Measurements from ENCODE around the gene CALCOCO1.
A peak's percentile ranks its signal among the peaks of the same experiment; 100 is the strongest.
"Not testable (repeated sequence)": the region's sequence is repeated elsewhere in the genome, so short reads cannot be mapped to it uniquely, and the experiment has no call there.

Gene CALCOCO1

DNA sequence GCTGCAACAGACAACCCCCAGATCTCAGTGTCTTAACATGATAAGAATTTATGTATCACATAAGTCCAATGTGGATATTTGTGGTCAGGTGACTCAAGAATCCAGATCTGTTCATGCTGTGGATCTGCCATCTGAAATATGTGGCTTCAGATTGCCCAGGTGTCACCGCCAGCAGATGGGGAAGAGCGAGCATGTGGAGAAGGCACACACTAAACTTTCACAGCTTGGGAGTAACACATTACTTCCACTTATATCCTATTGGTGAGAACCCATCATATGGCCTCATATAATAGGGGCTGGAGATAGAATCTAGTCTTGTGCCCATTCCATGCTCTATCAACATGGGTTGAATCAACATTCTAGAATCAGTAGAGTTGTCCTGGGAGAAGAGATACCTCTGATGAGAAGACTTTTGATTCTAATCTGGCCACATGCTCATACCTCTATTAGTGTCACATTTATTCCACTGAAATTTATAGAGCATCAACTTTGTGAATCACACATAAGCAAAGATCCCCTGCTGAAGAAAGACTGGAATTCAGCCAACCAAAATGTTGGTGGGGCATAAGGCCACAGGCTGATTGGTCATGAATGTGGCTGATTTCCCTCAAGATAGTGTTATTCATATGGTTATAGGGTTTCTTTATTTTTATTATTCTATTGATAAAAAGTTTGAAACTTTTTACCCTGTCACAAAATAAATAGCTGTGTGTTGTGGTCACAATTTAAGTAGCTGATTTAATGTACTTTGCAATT, 6.0 kb upstream of the CALCOCO1 start:
- no peak for DNase-seq

DNA sequence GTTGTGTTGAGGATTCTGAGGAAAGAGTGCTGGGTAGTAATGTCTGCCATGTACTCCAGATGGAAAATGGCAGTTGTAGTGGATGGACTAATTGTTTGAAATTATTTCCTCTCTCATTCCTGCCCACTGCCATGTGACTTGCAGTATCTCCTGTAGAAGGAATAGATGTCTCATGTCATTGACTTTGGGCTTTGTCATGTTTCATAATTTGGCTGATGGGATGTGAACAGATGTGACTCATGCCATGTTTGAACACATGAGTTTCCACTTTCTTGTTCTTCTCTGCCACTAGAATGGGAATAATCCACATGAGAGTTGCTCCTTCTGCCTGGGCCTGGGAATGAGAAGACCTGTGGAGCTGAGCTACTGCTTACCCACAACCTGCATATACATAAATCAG, 2.4 kb upstream of the CALCOCO1 start:
- no peak for DNase-seq

DNA sequence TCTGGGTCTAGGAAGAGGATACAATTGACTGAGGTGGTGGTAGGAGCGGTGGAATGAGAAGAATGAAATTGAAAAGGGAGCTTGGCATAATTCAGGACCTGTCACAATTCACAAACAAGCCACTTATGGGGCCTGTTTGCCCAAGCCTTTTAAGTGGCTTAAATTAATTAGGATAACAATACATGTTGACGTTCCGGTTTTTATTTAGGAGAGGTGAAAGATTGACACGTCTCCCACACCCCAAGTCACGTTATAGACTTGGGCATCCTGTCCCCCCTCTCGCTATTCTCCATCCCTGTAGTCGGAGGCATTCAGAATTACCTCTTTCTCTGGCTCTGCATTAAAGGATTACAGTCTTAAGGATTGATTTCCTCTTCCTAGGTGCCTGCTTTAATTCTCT, 954 bp upstream of the CALCOCO1 start:
- DNase-seq, result no peak

DNA sequence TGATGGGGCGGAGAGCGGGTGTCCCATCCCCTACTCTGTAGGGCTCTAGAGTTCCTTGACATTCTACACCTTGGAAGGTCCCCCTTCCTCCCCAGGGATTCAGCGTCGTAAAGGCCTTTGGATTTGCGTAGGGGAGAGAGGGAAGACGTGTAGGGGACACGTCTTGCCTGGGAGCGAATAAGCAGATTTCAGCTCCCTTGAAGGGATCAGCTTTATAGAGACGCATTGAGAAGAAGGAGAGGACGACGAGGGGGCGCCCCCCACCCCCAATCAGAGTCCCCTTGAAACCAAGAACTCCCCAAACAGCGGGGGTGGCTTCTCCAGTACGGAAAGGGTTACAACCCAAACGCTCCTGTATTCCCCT, 324 bp downstream of the CALCOCO1 start:
- DNase-seq, result no peak

DNA sequence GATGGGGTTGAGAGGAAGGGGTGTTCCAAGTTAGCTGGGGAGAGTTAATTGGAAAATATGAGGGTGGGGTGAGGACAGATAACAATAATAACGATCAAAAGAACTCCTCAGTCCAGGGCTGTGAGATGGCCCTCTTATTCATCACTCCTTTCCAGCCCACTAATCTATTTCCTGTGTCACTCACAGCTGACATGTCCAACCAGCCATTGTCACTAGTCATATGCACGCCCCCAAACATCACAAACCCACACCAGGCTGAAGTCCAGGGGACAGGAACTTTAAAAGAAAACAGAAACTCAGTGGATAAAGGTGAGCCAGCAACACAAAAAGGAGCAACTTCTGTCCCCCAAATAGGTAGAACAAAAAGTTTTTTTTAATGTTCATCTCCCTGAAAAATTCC, 911 bp downstream of the CALCOCO1 start:
- DNase-seq, result no peak

DNA sequence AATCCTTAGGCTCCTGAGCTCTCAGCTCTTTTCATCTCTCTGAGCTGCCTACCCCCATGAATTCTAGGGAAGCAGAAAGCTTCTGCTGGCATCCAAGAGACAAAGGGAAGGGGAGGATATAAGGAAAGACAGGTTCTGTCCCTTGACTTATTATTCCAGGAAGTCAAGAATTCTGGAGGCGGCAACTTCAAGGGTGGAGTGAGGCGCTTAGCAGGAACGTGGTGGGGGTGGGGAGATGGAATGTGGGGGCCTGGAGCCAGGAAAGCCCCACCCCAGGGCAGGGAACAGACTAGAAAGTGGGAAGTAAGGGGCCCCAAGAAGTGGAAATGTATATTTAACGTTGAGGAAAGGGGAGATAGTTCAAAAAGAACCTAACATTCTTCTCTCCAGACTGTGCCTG, 1.4 kb downstream of the CALCOCO1 start:
- no peak for DNase-seq

DNA sequence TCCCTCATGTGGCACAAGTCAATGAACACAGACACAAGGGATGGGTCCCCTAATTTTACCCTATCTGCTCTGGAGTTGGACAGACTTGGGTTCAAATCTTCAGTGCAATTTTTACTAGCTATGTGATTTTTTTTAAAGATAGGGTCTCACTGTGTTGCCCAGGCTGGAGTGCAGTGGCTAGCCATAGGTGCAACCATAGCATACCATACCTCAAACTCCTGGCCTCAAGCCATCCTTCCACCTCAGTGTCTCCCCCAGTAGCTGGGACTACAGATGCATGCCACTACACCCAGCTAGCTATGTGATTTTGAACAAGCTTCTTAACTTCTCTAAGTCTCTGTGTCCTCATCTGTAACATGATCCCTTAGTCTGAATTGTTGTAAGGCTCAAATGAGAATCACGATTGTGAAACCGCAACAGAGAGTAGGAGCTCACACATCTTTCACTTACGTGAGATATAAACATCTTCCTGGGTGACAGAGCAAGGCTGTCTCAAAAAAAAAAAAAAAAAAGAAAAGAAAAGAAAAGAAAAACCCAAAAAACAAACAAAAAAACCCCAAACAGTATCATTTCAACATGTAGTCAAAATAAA, 4.7 kb downstream of the CALCOCO1 start:
- no peak for DNase-seq

DNA sequence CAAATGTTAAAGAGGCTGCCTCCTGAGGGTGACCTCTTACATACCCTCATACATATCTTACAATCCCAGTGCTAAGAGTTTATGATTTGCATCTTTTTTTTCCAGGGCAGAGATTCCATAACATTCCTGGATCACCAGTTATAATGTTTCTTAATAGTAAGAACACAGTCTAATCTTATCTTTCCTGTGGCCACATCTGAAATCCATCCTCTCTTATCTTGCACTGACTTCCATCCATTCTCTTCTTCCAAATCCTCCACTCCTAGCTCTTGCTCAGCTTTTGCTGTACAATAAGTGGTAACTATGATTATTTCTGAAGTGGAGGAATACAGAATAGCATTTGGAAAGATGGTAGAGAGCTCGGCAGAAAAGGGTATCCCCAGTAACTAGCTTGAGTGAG, 6.3 kb downstream of the CALCOCO1 start:
- no peak for DNase-seq

DNA sequence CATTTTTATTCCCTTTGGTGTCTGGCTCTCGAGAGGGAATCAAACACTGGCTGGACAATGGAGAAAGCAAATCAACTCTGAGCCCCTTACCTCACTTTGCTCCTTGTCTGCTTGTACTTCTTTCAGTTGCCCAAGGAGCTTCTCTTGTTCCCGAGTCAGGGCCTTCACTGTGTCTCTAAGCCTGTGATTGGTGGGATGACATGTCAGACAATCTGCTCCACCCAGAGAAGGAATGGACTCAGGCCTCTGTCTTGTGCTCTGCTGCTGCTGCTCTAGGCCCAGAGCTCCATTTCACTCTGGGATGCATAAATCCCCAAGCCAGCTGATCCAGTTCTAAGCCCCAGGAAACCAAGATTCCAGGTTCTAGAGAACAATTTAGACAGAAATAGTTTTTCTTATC, 7.6 kb downstream of the CALCOCO1 start:
- DNase-seq, result no peak

DNA sequence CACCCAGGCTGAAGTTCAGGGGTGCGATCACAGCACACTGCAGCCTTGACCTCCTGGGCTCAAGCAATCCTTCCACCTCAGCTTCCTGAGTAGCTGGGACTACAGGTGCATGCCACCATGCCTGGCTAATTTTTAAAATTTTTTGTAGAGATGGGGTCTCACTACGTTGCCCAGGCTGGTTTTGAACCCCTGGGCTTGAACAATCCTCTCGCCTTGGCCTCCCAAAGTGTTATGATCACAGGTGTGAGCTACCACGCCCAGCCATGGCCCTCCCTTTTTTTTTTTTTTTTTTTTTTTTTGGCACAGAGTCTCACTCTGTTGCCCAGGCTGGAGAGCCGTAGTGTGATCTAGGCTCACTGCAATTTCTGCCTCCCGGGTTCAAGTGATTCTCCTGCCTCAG, 8.7 kb downstream of the CALCOCO1 start:
- DNase-seq, result not testable (repeated sequence)

DNA sequence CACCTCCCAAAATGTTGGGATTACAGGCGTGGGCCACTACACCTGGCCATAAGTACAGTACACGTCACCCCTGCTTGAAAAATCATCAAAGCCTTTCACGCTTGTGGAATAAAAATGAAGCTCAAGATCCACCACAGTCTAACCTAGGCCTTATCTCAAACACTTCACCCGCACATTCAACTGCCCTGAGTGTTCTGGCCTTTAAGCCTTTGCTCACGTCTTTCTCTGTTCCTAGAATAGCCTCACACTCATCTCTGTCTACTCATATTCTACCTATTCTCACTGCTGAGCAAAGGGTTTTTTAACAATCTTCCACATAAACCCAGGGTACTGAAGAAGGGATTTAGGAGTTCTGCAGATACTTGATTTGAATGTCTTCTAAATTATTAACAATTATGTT, 9.9 kb downstream of the CALCOCO1 start:
- DNase-seq, result no peak

DNA sequence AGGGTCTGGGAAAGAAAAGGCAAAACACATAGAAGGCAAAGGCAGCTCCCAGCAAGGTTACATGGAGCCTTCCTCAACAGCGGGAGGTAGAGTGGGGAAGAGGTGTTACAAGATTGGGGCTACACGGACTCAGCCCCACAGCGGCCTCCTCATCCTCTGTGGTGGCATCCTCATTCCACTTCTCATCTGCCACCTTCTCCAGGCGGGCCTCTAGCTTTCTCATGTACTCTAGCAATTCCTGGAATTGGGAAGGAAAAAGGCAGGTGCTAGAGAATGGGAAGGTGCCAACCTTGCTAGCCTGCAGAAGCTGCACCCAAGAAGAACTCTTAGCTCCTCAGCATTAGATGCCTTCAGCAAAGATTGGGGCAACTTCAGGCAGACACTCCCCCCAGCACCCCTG, 13.2 kb downstream of the CALCOCO1 start:
- DNase-seq, result no peak

DNA sequence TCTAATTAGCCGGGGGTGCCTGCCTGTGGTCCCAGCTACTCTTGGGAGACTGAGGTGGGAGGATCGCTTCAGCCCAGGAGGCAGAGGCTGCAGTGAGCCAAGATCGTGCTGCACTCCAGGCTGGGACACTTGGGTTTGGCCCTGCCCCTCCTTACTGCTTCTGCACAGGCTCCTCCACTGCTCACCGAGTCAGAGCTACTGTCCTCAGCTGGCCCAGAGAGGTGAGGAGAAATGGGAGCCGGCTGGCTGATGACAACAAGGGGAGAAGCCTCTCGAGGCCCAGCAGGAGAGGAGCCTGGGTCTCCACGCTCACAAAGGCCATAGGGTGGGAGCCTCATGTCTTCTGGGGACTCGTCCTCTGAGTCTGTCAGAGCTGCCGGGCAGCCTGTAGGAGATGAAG, 13.7 kb downstream of the CALCOCO1 start:
- DNase-seq, result no peak

DNA sequence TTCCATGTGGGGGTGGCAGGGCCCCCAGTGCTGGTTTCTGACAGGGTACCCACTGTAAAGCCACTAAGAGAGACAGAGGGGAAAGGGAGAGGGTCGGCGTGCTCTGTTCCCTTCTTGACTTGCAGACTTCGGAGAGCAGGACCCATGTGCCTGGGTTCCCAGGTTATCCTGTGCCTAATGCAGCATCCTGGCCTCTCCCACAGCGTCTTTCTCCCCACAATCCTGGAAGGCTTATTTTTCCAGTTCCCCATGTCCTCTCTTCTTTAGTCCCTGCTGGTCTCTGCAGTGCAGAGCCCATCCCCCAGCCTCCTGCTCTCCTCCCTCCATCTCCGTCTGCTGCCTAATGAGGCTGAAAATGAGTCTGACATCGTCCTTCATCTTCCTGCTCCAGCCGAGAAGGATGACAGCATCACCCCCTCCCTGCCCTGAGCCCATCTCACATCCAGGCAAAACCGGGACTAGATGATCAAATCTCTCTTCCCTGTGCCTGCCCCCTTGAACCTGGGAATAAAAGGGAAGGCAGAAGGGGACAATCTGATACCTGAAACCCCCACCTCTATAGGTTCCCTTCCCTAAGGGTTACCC, 15.1 kb downstream of the CALCOCO1 start:
- DNase-seq, result no peak

DNA sequence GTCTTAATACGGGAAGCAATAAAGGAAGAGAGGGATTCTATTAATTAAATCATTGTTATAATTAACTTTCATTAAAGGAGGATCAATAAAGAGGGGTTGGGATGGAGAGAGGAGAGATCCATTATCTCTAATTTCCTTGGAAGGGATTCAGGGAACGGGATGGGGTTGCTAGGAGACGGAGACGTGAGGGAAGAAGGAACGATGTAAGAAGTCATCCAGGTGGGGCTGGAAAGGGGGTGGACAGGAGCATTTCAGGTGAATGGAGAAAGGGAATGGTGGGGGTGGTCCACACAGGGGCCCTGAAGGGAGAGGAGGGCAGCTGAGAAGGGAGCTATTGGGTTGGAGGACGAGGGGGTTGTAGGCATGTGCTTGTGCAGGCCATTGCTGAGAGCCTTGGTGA, 17.2 kb downstream of the CALCOCO1 start:
- no peak for DNase-seq

DNA sequence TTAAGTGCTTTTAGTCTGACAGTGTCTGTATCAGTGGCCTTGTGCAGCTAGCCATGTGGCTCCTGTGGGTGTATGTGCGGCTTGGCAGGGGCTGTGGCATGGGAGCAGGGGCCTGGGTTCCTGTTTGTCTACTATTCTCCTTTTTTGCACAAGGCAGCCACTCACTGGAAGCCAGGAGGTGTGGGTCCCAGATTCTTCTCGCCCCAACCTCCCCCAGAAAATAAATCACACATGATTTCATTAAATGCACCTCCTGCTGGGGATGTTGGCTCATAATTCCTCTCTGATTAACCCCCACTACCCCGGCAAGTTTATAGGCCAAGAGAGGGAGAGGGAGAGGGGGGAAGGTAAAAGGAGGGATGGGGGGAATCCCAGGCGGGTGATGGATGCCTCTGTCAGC, 17.6 kb downstream of the CALCOCO1 start:
- no peak for DNase-seq

DNA sequence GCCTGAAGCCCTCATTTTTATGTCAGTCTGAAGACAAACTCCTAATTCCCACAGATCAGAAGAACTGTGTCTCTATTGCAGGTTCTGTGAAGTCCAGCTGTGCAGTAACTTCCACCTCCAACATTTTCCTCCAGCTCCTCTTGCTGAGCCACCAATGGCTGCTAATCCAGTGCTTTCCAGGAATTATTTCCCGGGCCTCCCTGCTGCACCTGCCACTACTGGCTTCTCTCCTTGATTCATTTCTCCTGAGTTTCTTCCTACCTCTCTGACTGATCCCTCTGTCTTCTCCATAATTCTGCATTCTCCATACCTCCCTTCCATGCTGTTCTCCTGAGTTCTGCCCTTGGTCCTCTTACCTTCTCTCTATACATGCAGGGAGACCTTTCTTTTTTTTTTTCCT, 21.2 kb downstream of the CALCOCO1 start:
- no peak for DNase-seq

DNA sequence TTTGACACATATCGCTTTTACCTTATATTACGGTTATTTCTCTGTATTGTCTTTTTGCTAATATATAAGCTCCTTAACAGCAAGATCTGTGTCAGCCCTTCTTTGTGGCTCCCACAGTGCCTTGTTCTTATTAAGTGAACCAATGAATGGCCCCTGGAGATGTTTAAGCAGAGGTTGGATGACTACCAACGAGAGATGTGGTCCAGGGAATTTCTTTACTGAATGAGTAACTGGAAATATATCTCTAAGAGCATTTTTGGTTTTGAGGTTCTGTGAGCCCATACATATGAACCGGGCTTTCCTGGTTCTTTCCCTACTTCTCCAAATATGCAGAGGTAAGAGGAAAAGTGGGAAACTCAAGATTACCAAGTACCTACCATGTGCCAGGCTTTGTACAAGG, 23.5 kb downstream of the CALCOCO1 start:
- DNase-seq, result no peak

DNA sequence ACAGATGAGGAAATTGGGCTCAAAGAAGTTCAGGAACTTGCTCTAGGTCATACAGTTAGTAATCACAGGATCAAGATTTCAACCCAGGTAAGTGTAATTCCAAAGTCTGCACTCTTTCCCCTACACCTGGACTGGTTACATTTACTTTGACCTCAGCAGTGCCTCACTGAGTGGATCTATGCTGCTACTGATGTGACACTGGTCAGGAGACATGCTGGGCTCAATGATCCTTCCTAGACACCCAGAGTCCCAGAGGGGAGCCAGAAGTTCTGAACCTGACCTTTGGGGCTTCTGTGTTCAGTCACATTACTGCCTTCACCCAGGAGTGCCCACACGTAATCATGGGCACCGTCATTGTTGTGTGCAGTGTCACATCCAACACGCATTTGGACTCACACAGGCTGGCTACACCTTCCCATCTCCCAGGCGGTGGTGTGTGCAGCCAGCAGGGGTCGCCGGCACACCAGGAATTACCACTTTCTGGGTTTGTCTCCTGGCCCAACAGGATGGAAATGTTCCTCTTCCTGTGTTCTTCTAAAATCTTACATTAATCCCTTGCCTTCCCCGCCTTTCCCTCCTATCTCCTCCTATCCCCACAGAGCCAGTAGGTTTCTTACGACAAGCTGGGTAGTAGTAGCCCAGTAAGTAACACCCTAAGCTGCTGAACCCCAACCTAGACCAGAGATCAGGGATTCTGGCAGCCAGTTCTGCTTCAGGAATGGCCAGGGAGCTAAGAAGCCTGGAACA, 25.6 kb downstream of the CALCOCO1 start:
- peak; percentile 72 to 75 for DNase-seq

DNA sequence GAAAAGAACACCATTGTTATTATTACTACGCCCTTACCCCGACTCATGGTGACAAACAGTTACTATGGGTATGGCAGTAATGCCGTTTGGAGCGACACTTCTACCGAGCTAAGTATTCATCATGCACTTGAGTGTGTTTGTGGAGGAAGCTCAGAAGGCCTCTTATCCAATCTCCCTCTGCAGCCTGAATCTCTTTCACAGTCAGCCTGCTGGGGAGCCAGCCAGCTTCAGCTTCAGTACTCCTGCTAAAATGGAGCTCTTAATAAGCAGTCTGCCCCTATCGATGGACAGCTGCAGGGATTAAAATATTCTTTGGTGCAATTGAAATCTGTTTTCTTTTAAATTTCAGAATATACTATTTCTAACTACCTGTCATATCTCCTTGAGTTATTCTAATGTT, 26.7 kb downstream of the CALCOCO1 start:
- no peak for DNase-seq

DNA sequence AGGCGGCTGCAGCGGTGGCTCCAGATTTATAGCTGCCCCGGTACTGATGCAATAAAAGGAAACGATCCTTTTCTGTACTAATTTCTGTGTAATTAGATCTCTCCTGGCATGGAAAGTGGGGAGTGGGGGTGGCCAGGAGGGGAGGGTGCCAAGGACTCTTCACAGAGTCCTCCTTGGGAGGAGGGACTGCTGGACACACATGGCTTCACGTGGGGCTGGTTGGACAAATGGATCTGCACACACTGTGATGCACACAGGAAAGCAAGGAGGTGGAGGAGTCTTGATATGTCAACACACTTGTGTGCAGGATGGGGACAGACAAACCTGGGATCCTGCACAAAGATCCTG, 27.6 kb downstream of the CALCOCO1 start:
- no peak for DNase-seq

DNA sequence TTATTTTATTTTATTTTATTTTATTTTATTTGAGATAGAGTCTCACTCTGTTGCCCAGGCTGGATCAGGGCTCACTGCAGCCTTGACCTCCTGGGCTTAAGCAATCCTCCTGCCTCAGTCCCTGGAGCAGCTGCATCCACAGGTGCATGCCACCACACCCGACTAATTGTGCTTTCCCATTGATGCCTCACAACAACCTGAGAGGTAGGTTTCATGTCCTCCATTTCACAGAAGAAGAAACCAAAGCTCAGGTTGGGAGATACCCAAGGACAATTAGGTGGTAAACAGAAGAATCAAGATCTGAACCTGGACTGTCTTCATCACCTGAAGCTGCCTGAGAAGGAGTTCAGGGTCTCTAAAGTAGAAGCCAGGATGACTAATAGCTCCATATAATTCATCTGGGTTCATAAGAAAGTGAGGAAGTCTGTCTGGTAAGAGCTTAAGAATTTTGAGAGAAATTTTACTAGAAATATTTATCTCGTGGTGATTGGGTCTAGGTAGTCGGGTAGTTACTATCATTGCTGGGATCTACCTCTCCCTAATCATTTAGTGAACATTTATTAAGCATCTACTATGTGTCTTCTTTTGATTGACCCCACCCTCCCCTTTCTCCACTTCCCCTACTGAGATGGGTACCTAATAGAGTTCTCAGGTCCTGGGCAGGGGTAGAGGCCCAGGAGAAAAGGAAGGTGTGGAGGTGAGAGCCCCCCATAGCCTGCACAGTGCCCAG, 28.1 kb downstream of the CALCOCO1 start:
- DNase-seq, result no peak

DNA sequence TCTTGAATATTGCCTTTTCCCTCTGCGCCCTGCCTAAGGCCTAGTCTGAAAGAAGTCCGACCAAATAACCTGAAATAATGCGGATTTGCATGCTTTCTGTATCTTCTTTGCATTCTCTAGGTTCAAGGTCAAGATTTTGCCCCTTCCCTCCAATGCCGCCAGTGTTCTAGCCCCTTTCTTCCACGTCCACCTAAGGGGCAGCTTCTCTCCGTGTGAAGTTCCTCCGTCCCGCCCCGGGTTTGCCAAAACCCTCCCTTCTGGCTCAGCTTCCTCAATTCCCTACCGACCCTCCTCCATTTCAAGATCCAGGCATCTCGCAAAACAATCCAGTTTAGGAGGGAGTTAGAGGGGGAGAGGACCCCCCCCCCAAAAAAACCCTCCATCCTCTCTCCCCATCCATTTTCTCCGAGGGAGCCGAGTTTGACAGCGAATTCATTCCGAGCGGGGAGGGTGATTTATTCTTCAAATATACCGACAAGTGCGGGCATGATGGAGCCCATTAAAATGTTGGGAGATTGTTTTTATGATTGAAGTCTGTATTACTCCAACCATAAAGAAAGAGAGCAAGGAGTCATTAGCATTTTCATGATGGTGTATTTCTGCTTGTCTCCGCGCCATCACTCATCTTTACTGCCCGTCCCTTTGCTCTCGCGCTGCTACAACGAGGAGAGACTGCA, 30.5 kb downstream of the CALCOCO1 start:
- DNase-seq, result no peak

Measured in stimulated activated CD4-positive, alpha-beta T cell treated with anti-CD3 and anti-CD28 coated beads, Interleukin-2, amount 100 ng/mL, for 48 hours (primary cell).